Measurements from ENCODE around the gene MFSD12.

MFSD12 gene

DNA sequence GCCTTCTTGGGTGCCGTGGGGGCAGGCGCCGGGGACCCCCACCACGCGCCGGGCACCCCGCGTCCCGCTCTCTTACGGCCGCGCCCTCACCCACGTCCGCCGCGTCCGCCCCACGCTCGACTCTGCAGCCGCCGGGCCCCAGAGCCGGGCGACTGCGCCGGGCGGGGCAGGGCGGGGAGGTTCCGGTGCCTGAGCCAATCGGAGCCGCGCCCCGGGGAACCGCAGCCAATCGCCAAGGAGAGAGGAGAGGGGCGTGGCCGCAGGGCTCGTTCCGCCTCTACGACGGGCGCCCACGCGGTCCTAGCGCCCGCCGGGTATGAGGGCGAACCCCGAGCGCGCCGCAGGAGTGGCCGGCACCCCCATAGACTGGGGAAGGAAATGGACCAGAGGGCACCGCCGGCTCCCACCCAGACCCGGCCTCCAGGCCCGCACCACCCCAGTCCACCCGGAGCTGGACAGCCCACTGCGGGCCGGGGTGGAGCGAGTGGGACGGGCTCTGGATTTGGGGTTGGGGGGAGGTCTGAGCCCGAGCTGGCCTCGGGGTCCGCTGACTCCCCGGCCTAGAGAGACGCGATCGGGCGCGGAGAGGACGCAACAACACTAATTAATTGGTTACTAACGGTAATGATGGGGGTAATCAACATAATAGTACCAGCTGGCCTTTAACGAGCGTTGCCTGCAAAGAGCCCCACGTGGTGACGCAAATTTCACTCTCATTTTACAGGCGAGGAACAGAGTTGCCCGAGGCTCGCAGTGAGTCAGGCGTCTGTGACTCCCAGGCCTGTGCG is at the start of gene MFSD12:
Gene MFSD12, minus strand, starts transcription at position 126 of the 788 bp plus-strand sequence. CDS start 183 bp downstream, outside the sequence.
- Histone ChIP-seq H3K4me3 (ENCODE audit: low read depth, low read length) (peak within 1 kb of the TSS; percentile 91), H3K4me1 (ENCODE audit: control insufficient read depth, insufficient read depth, low read length) (peaks cover 4% of the 10 kb centered on the region; the same call in 1 of the 2 replicates), H3K27me3 (ENCODE audit: control insufficient read depth, insufficient read depth, low read length) (0 out of 2 replicates have a peak, but pooled peaks cover 6% of the 10 kb centered on the region), H3K27ac (ENCODE audit: low read depth, low read length) (no peak within 1 kb of the TSS), H3K36me3 (ENCODE audit: control insufficient read depth, insufficient read depth, low read length) (no peaks in the 10 kb centered on the region), H3K9me3 (ENCODE audit: control insufficient read depth, insufficient read depth, low read length) (no peaks in the 10 kb centered on the region), H3K9ac (ENCODE audit: low read depth, low read length) (peak within 1 kb of the TSS; percentile 54; the same call in 1 of the 2 replicates)

DNA sequence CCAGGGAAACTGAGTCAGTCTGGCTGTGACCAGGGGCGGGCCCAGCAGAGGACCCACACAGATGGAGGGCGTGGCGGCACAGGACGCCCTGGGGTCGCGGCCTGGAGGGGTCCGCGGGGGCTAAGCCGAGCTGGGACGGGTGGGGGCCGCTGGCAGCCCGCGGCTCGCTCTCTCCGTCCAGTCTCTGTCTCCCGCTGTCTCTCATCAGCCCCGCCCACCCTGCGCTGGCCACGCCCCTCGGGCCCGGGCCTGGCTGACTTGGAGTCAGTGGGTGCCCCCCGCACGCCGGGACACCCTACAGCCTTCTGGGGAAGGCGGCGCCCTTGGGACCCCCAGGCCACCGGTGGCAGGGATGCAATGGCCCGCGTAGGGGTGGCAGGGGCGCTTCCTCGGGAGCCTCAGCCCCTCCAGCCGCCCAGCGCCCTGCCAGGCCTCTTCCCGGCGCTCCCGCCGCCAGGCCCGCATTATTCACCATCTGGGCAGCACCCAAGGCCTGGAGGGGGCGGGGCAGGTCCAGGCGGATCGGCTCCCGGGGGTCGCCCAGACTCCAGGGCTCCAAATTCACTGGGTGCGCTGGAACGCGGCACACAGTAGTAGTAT is 49.4 kb upstream of the MFSD12 start, which contains the start of gene TBXA2R:
Gene TBXA2R, minus strand, starts transcription at position 186 of the 600 bp plus-strand sequence. CDS start 6,241 bp downstream, outside the sequence.
- peak within 1 kb of the TSS; percentile 58 for H3K4me3 ChIP-seq (ENCODE audit: low read depth, low read length)
- H3K9me3 ChIP-seq (ENCODE audit: control insufficient read depth, insufficient read depth, low read length), result no peaks in the 10 kb centered on the region
- peaks cover 16% of the 10 kb centered on the region for H3K27me3 ChIP-seq (ENCODE audit: control insufficient read depth, insufficient read depth, low read length)
- H3K27ac ChIP-seq (ENCODE audit: low read depth, low read length), result no peak within 1 kb of the TSS
- peaks cover 6% of the 10 kb centered on the region; the same call in 1 of the 2 replicates for H3K4me1 ChIP-seq (ENCODE audit: control insufficient read depth, insufficient read depth, low read length)
- H3K9ac ChIP-seq (ENCODE audit: low read depth, low read length), result no peak within 1 kb of the TSS
- peaks cover 13% of the 10 kb centered on the region for H3K36me3 ChIP-seq (ENCODE audit: control insufficient read depth, insufficient read depth, low read length)

DNA sequence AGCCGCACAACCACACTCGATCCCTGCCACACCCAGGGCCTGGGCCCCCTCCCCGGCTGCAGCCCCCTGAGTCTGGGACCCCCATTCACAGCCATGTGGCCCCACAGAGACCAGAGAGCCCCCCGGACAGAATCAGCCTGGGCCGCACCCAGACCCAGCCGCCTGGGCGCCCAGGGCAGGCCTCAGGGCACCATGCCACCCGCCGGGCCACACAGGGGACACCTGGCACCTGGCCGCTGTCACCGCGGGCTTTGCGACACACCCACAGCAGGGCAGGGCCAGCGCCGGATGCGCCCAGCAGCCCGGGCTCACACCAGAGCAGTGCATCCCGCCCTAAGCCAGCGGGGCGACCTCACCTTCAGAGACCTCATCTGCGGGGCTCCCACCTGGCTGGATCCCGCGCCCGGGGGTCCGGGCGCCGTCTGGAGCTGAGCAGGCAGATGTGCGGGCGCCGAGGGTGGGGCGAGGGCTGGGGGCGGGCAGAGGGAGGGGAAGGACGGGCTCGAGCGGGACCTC is 48.8 kb upstream of the MFSD12 start:
- no peak overlapping the region for H3K27ac ChIP-seq (ENCODE audit: low read depth, low read length)
- H3K9me3 ChIP-seq (ENCODE audit: control insufficient read depth, insufficient read depth, low read length), result no peaks in the 10 kb centered on the region
- H3K36me3 ChIP-seq (ENCODE audit: control insufficient read depth, insufficient read depth, low read length), result peaks cover 7% of the 10 kb centered on the region
- H3K4me1 ChIP-seq (ENCODE audit: control insufficient read depth, insufficient read depth, low read length), result peaks cover 6% of the 10 kb centered on the region; the same call in 1 of the 2 replicates
- H3K4me3 ChIP-seq (ENCODE audit: low read depth, low read length), result peak overlapping the region; percentile 58
- H3K9ac ChIP-seq (ENCODE audit: low read depth, low read length), result no peak overlapping the region
- peaks cover 16% of the 10 kb centered on the region for H3K27me3 ChIP-seq (ENCODE audit: control insufficient read depth, insufficient read depth, low read length)

DNA sequence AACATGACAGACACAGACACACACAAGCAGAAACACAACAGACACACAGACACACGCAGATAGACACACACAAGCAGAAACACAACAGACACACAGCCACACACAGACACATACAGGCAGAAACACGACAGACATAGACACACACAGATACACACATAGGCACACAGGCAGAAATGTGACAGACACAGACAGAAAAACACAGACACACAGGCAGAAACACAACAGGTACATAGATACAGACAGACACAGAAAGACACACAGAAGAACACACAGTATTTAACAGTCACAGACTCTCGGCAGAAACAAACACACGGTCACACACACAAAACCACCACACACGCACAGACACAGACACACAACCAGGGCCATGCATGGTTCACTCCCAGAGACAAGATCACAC is 48.4 kb upstream of the MFSD12 start:
- Histone ChIP-seq H3K9me3 (ENCODE audit: control insufficient read depth, insufficient read depth, low read length) (no peaks in the 10 kb centered on the region), H3K27me3 (ENCODE audit: control insufficient read depth, insufficient read depth, low read length) (peaks cover 16% of the 10 kb centered on the region), H3K27ac (ENCODE audit: low read depth, low read length) (no peak overlapping the region), H3K4me3 (ENCODE audit: low read depth, low read length) (peak overlapping the region; percentile 58; the same call in 1 of the 2 replicates), H3K36me3 (ENCODE audit: control insufficient read depth, insufficient read depth, low read length) (peaks cover 3% of the 10 kb centered on the region), H3K4me1 (ENCODE audit: control insufficient read depth, insufficient read depth, low read length) (peaks cover 6% of the 10 kb centered on the region; the same call in 1 of the 2 replicates), H3K9ac (ENCODE audit: low read depth, low read length) (no peak overlapping the region)

DNA sequence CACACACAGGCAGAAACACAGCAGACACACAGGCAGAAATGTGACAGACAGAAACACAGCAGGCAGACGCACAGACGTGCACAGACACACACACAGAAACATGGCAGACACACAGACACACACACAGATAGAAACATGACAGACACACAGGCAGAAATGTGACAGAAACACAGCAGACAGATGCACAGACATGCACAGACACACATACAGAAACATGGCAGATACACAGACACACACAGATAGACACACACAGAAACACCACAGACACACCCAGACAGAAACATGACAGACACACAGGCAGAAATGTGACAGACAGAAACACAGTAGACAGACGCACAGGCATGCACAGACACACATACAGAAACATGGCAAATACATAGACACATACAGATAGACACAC is 48.0 kb upstream of the MFSD12 start:
- Histone ChIP-seq H3K4me3 (ENCODE audit: low read depth, low read length) (no peak overlapping the region), H3K36me3 (ENCODE audit: control insufficient read depth, insufficient read depth, low read length) (no peaks in the 10 kb centered on the region), H3K9me3 (ENCODE audit: control insufficient read depth, insufficient read depth, low read length) (no peaks in the 10 kb centered on the region), H3K9ac (ENCODE audit: low read depth, low read length) (no peak overlapping the region), H3K27ac (ENCODE audit: low read depth, low read length) (no peak overlapping the region), H3K27me3 (ENCODE audit: control insufficient read depth, insufficient read depth, low read length) (peaks cover 16% of the 10 kb centered on the region), H3K4me1 (ENCODE audit: control insufficient read depth, insufficient read depth, low read length) (peaks cover 6% of the 10 kb centered on the region; the same call in 1 of the 2 replicates)

DNA sequence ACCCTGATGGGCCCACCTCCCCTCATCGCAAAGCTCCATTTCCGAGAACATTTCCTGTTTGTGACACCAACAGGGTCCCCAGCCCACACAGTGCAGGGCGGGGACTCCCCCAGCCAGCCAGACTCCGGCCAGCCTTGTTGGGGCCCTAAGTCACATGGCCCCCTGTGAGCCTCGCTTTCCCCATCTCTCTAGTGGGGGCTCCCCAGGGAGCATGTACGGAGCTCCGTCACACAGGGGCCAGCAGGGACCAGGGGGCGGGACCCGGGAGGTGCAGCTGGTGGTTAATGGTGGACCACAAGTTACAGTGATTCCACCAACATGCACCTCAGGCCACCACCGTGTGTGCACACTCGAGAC is 47.6 kb upstream of the MFSD12 start:
- H3K9me3 ChIP-seq (ENCODE audit: control insufficient read depth, insufficient read depth, low read length), result no peaks in the 10 kb centered on the region
- no peak overlapping the region for H3K4me3 ChIP-seq (ENCODE audit: low read depth, low read length)
- H3K4me1 ChIP-seq (ENCODE audit: control insufficient read depth, insufficient read depth, low read length), result peaks cover 6% of the 10 kb centered on the region; the same call in 1 of the 2 replicates
- no peak overlapping the region for H3K9ac ChIP-seq (ENCODE audit: low read depth, low read length)
- H3K36me3 ChIP-seq (ENCODE audit: control insufficient read depth, insufficient read depth, low read length), result no peaks in the 10 kb centered on the region
- H3K27me3 ChIP-seq (ENCODE audit: control insufficient read depth, insufficient read depth, low read length), result peaks cover 16% of the 10 kb centered on the region
- no peak overlapping the region for H3K27ac ChIP-seq (ENCODE audit: low read depth, low read length)

DNA sequence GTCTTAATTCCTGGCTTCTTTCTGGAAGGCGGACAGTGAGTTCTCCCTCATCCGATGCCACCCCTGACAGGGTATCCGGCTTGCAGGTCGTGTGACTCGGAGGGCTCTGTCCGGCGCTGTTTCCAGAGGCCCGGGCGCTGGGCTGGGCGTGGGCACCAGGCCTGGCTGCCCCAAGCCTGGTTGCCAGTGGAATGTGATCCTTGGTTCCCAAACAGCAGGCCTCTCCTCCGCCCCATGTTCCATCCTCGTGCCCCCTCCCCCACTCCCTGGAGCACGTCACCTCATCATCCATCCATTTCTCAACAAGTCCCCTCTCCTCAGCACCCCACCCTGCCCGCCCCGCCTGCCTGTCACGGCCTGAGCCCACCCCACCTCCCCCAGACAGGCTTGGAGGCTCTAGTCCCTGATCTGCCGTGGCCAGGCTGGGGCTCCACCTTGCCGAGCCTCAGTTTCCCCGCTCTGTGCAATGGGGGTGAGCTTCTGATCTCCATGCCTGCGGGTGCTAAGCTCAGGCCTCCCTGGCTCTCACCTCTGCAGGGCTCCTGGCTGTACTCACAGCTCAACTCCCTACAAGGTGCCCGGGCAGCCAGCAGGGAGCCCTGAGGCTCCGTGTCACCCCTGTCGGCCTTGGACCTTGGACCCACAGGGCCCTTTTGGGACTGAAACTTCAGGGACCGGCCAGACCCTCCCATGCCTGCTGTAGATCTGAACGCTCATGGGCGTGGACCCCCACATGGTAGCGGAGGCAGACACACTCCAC is 47.0 kb upstream of the MFSD12 start:
- no peaks in the 10 kb centered on the region for H3K36me3 ChIP-seq (ENCODE audit: control insufficient read depth, insufficient read depth, low read length)
- H3K27me3 ChIP-seq (ENCODE audit: control insufficient read depth, insufficient read depth, low read length), result peaks cover 16% of the 10 kb centered on the region
- H3K9ac ChIP-seq (ENCODE audit: low read depth, low read length), result no peak overlapping the region
- no peak overlapping the region for H3K27ac ChIP-seq (ENCODE audit: low read depth, low read length)
- no peaks in the 10 kb centered on the region for H3K9me3 ChIP-seq (ENCODE audit: control insufficient read depth, insufficient read depth, low read length)
- no peak overlapping the region for H3K4me3 ChIP-seq (ENCODE audit: low read depth, low read length)
- H3K4me1 ChIP-seq (ENCODE audit: control insufficient read depth, insufficient read depth, low read length), result peaks cover 6% of the 10 kb centered on the region; the same call in 1 of the 2 replicates

DNA sequence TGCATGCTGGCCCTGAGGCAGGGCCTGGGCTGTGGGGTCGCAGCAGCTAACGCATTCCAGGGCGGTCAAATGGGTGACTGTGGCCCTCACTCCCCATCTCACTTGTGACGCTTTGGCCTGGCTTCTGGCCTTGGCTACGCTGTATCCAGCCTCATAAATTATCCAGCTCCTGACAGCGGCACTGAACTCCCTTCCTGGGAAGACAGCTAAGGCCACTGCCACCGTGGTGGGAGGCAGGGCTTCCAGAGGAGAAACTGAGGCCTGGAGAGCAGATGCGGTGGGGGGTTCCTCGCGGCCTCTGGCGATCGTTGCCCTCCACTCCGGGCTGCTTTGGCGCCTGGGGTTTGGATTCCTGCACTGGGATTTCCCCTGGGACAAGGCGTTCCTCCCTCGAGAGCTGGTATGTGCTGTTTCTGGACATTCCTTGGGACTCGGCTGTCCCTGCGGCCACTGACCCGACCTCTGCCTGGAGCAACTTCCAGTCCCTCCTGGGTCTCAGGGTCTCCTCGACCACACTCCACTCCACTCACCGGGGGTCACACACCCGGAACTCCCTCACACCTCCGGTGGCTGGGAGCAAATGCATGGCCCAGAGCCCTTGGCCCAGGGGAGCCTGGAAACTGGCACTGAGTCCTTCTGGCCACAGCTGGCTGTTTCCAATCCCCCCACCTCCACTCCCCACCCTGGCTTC is 45.9 kb upstream of the MFSD12 start:
- H3K4me3 ChIP-seq (ENCODE audit: low read depth, low read length), result no peak overlapping the region
- H3K4me1 ChIP-seq (ENCODE audit: control insufficient read depth, insufficient read depth, low read length), result peaks cover 6% of the 10 kb centered on the region; the same call in 1 of the 2 replicates
- H3K9ac ChIP-seq (ENCODE audit: low read depth, low read length), result no peak overlapping the region
- no peaks in the 10 kb centered on the region for H3K9me3 ChIP-seq (ENCODE audit: control insufficient read depth, insufficient read depth, low read length)
- no peak overlapping the region for H3K27ac ChIP-seq (ENCODE audit: low read depth, low read length)
- H3K27me3 ChIP-seq (ENCODE audit: control insufficient read depth, insufficient read depth, low read length), result peaks cover 16% of the 10 kb centered on the region
- no peaks in the 10 kb centered on the region for H3K36me3 ChIP-seq (ENCODE audit: control insufficient read depth, insufficient read depth, low read length)

DNA sequence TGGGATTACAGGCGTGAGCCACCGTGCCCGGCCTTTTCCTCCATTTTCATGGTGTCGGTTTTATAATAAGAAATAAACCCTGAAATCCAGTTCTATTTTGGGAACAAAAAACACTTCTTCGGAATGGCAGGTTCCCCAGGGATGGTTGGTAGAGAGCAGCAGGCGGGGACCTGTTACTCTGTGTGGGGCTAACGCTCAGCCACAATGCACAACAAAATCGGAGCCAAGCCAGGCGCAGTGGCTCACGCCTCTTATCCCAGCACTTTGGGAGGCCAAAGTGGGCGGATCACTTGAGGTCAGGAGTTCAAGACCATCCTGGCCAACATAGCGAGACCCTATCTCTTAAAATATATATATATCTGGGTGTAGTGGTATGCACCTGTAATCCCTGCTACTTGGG is 43.6 kb upstream of the MFSD12 start:
- Histone ChIP-seq H3K4me3 (ENCODE audit: low read depth, low read length) (no peak overlapping the region), H3K27ac (ENCODE audit: low read depth, low read length) (no peak overlapping the region), H3K36me3 (ENCODE audit: control insufficient read depth, insufficient read depth, low read length) (no peaks in the 10 kb centered on the region), H3K27me3 (ENCODE audit: control insufficient read depth, insufficient read depth, low read length) (peaks cover 14% of the 10 kb centered on the region), H3K9ac (ENCODE audit: low read depth, low read length) (no peak overlapping the region), H3K4me1 (ENCODE audit: control insufficient read depth, insufficient read depth, low read length) (no peaks in the 10 kb centered on the region), H3K9me3 (ENCODE audit: control insufficient read depth, insufficient read depth, low read length) (no peaks in the 10 kb centered on the region)

DNA sequence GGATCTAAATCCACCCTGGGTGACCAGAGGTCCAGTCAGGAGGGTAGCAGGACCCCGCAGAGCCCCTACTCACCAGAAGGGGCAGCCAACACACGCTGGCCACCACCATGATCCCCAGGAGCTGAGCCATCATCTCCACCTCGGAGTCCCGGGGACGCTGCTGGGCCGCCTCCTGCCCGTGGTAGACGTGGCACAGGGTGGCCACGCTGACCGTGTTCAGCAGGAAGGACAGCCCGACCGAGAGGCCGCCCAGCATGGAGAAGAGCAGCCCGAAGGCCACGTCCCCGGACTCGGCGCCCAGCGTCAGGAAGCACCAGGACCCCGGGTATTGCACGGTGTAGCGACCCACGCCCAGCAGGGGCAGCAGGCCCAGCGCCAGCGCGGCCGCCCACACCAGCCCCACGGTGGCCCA is 42.4 kb upstream of the MFSD12 start:
- Histone ChIP-seq H3K27me3 (ENCODE audit: control insufficient read depth, insufficient read depth, low read length) (0 out of 2 replicates have a peak, but pooled peaks cover 2% of the 10 kb centered on the region), H3K4me1 (ENCODE audit: control insufficient read depth, insufficient read depth, low read length) (no peaks in the 10 kb centered on the region), H3K9ac (ENCODE audit: low read depth, low read length) (no peak overlapping the region), H3K4me3 (ENCODE audit: low read depth, low read length) (no peak overlapping the region), H3K36me3 (ENCODE audit: control insufficient read depth, insufficient read depth, low read length) (no peaks in the 10 kb centered on the region), H3K27ac (ENCODE audit: low read depth, low read length) (no peak overlapping the region), H3K9me3 (ENCODE audit: control insufficient read depth, insufficient read depth, low read length) (no peaks in the 10 kb centered on the region)
